ENCODE results near the gene RTN4R.

The RTN4R gene

GRCh38 chr22:20241579-20242392 lies 26.3 kb downstream of the RTN4R start:
- DNase-seq (ENCODE audit: low spot score) = no peak

- no peak for DNase-seq (ENCODE audit: low spot score)
Measured at GRCh38 chr22:20240900-20241299, 27.2 kb downstream of the RTN4R start.

GRCh38 chr22:20240447-20240764 lies 27.7 kb downstream of the RTN4R start:
- no peak for DNase-seq (ENCODE audit: low spot score)

GRCh38 chr22:20239676-20240446 lies 28.3 kb downstream of the RTN4R start:
- DNase-seq (ENCODE audit: low spot score) = no peak

GRCh38 chr22:20238901-20239675 lies 29.0 kb downstream of the RTN4R start:
- no peak for DNase-seq (ENCODE audit: low spot score)

- peak; percentile 67 for DNase-seq (ENCODE audit: low spot score)
Measured at GRCh38 chr22:20238536-20238900, 29.6 kb downstream of the RTN4R start.

- no peak for DNase-seq (ENCODE audit: low spot score)
Measured at GRCh38 chr22:20237480-20238440, 30.4 kb downstream of the RTN4R start.

- no peak for DNase-seq (ENCODE audit: low spot score)
Measured at GRCh38 chr22:20236052-20236717, 31.9 kb downstream of the RTN4R start.

GRCh38 chr22:20235389-20235991 lies 32.6 kb downstream of the RTN4R start:
- DNase-seq (ENCODE audit: low spot score) = no peak

- DNase-seq (ENCODE audit: low spot score) = no peak
Measured at GRCh38 chr22:20234760-20235388, 33.2 kb downstream of the RTN4R start.

GRCh38 chr22:20234314-20234682 lies 33.8 kb downstream of the RTN4R start:
- no peak for DNase-seq (ENCODE audit: low spot score)

GRCh38 chr22:20233351-20234313 lies 34.5 kb downstream of the RTN4R start:
- no peak for DNase-seq (ENCODE audit: low spot score)

- no peak for DNase-seq (ENCODE audit: low spot score)
Measured at GRCh38 chr22:20232781-20233180, 35.3 kb downstream of the RTN4R start.

GRCh38 chr22:20232237-20232598 lies 35.9 kb downstream of the RTN4R start:
- no peak for DNase-seq (ENCODE audit: low spot score)

- DNase-seq (ENCODE audit: low spot score) = no peak
Measured at GRCh38 chr22:20231514-20232236, 36.4 kb downstream of the RTN4R start.

- no peak for DNase-seq (ENCODE audit: low spot score)
Measured at GRCh38 chr22:20230777-20231420, 37.2 kb downstream of the RTN4R start.

- DNase-seq (ENCODE audit: low spot score) = no peak
Measured at GRCh38 chr22:20229916-20230775, 38.0 kb downstream of the RTN4R start.
